GM21825 (cell line): ENCODE results near the gene TSHZ2.
"Not testable (repeated sequence)": the region's sequence is repeated elsewhere in the genome, so short reads cannot be mapped to it uniquely, and the experiment has no call there.

ENCODE experiments used
- ATAC-seq: cut with Tn5 transposase; IDR thresholded peaks from one replicate; pipeline ENCODE4 v1.9.1; 2021; ENCODE audit warnings: mild to moderate bottlenecking, moderate library complexity; ENCODE audit not compliant: unreplicated experiment

Gene TSHZ2

GRCh38 chr20:53522026-53522425 lies 549.9 kb downstream of the TSHZ2 start:
- ATAC-seq = no peak

- no peak for ATAC-seq
These were observed 550.5 kb downstream of the TSHZ2 start for GRCh38 chr20:53522696-53523095.

- ATAC-seq = not testable (repeated sequence)
These were observed 551.5 kb downstream of the TSHZ2 start for GRCh38 chr20:53523615-53524014.

- ATAC-seq = no peak
These were observed 552.6 kb downstream of the TSHZ2 start for GRCh38 chr20:53524589-53525312.

DNA sequence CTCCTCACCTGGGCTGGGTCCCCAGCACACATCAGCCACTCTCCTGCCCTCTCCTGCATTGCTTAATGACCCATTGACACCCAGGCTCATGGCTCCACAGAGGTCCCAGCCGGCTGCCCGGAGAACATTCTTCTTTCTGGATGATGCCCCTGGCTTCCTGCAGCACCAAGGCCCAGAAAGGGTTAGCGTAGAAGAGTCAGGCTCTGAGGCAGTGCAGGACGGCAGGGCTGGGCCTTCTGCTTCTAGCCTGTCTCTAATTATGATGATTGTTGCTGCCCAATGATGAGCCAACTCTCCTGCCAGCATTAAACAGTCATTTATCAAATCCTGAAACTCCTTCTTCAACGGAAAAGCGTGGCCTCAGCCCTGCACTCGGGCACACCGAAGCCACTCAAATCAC lies 555.0 kb downstream of the TSHZ2 start:
- ATAC-seq = no peak

GRCh38 chr20:53529658-53530057 lies 557.5 kb downstream of the TSHZ2 start:
- no peak for ATAC-seq

- no peak for ATAC-seq
These were observed 558.3 kb downstream of the TSHZ2 start for GRCh38 chr20:53530440-53530839.

- ATAC-seq = not testable (repeated sequence)
These were observed 560.6 kb downstream of the TSHZ2 start for GRCh38 chr20:53532654-53533312.

DNA sequence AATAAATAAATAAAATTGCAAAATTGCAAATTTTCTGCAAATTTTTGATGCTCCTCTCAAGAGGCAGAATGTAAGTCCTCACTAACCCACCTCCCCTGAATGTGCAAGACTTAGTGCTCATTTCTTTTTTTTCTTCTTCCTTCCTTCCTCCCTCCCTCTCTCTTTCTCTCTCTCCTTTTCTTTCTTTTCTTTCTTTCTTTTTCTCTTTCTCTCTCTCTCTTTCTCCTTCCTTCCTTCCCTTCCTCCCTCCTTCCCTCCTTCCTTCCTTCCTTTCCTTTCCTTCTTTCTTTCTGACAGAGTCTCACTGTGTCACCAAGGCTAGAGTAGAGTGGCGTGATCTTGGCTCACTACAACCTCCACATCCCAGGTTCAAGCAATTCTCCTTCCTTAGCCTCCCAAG lies 561.3 kb downstream of the TSHZ2 start:
- no peak for ATAC-seq

DNA sequence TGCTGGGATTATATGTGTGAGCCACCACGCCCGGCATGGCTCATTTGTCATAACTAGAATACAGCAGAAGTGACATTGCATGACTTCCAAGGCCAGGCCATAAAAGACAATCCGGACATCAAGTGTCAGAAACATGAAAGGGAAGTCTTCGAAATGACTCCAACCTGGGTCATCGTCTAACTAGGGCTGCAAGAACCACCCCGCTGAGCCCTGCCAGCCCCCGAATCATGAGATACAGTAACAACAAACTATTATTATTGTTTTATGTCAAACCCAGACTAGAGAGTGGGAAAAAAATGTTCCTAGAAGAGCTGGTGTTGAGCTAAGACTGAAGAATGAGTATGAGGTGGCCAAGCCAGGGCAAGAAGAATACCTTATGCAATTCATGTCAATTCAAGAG lies 561.9 kb downstream of the TSHZ2 start:
- ATAC-seq = no peak

GRCh38 chr20:53535878-53536277 lies 563.7 kb downstream of the TSHZ2 start:
- no peak for ATAC-seq

- ATAC-seq = not testable (repeated sequence)
These were observed 564.2 kb downstream of the TSHZ2 start for GRCh38 chr20:53536382-53536781.

DNA sequence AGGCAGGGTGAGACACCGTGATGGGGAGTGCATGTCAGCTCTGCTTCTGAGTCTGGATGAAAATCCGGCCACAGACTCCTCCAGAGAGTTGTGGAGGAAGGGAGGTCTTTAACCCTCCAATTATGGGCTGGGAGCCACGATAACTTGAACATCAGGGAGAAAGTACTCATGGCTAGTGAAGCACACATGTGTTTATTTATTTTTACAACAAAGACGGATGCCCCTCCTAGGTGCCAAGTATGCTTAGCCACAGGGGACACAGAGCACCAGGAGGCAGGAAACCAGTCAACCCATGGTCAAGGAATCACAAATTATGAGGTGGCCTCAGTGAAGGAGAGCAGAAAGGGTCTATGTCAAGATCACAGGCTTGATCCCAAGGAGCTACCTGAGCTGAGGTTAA lies 567.4 kb downstream of the TSHZ2 start:
- ATAC-seq = no peak
